Forelimb muscle (tissue), 1 donor: ENCODE results near the gene PHF21B. TPM values are rescaled to one million over a fixed set of nuclear protein-coding genes. Genes with fewer than 3 reads are reported as not detected.
"Not testable (repeated sequence)": the region's sequence is repeated elsewhere in the genome, so short reads cannot be mapped to it uniquely, and the experiment has no call there.

Experiments
- DNase-seq: peaks from one replicate; pipeline ENCODE4 v3.0.0-alpha.2; 2013; ENCODE audit warnings: low read depth
- polyA plus RNA-seq: library from polyadenylated mRNA; unstranded; fragments of 120-200 nt; gene quantifications from one replicate; pipeline ENCODE4 v1.2.1, GENCODE V29; 2013; ENCODE audit not compliant: insufficient read length

Gene PHF21B
- polyA plus RNA-seq, 1 donor, result 0.57 TPM

DNA sequence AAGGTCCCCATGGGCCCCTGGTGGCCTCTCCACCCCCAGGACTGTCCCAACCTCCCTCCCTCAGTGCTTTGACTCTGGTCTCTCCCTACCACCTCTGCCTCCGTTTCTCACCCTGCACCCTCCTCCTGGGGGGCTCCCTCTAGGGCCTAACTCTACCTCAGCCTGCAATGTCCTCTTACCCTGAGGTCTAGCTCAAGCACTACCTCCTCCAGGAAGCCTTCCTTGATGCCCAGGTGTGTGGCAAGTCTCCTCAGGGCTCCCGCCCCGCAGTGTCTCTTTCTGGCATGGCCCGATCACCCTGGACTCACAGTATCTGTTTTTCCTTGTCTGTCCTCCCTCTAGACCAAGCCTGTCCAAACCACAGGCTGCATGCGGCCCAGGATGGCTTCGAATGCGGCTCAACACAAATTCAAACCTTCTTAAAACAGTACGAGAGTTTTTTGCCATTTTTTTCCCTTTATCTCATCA is 90.8 kb downstream of the PHF21B start:
- no peak for DNase-seq

DNA sequence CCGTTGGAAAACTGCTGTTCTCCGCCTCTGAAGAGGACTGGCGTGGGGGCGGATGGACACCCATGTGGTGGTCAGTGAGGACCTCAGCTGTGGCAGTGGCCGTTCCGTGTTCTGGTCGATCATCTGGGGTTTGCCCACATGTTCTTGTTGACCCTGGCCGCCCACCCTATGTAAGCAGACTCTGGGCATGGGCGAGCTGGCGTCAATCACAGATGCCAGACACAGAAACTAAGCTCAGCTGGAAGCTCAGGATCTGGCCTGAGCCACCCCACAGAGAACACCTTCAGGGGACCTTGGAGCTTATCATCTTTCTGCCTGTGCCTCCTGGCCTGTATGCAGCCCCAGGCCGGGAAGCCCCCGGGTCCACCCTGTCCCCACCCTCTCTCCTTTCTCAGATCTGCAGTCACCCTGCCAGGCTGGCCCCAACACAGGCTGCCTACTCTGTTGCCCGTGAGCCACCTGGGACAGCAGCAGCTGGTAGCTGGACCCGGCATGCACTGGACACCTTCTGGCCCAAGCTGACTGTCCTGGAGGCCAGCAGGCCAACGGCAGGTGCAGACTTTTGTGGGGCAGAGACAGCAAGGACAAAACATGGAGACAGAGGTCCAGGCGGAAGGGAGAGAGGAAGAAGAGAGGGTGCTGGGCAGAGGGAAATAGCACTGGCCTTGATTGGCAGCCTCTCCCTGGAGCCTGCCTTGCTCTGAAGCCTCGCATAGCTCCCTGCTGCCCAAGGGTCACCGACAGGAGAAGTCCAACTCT is 91.5 kb downstream of the PHF21B start:
- DNase-seq, result no peak

GRCh38 chr22:44917372-44918165 is 92.2 kb downstream of the PHF21B start:
- DNase-seq, result no peak

DNA sequence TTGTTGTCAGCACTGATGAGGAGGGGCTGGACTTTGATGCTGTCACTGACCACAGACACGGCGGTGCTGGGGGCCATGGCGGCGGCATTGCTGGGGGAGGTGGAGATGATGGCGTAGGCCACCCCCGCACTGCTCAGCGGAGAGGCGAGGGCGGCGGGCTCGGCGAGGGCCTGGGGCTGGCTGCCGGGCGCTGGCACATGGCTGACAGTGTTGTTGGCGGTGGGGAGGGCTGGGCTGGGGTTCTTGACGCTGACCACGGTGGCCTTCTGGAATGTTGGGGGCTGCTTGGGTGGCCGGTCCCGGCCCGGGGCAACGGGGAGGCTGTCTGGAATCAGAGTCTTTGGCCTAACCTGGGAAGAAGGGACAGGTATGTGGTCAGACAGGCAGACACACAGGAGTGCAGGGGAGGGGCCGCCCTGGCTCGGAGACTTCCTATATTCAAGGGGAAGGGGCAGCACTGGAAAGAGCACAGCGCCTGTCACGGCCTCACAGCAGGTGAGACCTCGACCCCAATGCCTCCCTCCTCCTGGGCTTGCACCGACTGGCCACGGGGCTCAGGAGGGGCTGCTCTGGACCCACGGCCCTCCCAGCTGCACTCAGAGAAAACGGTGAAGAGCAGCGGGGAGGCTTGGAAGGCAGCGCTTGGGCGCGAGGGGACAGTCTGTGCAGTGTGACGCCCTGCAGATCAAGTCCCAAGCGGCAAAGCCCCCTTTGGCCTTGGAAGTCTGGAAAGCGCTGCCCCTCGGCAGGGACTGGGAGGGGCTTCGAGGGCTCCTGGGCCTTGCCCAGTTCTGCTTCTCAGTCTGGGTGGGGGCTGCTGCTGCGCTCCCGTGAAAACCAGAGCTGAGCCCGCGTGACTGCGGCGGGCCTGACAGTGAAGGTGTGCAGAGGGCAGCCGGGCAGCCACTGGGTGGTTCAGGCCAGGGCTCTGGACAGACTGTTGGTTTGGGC is 93.2 kb downstream of the PHF21B start:
- no peak for DNase-seq

- DNase-seq, result no peak
Observed at GRCh38 chr22:44915441-44915840, 94.4 kb downstream of the PHF21B start.

- DNase-seq, result no peak
Observed at GRCh38 chr22:44914026-44914721, 95.6 kb downstream of the PHF21B start.

- DNase-seq, result no peak
Observed at GRCh38 chr22:44913198-44913983, 96.4 kb downstream of the PHF21B start.

GRCh38 chr22:44909241-44909640 is 100.6 kb downstream of the PHF21B start:
- DNase-seq, result no peak

DNA sequence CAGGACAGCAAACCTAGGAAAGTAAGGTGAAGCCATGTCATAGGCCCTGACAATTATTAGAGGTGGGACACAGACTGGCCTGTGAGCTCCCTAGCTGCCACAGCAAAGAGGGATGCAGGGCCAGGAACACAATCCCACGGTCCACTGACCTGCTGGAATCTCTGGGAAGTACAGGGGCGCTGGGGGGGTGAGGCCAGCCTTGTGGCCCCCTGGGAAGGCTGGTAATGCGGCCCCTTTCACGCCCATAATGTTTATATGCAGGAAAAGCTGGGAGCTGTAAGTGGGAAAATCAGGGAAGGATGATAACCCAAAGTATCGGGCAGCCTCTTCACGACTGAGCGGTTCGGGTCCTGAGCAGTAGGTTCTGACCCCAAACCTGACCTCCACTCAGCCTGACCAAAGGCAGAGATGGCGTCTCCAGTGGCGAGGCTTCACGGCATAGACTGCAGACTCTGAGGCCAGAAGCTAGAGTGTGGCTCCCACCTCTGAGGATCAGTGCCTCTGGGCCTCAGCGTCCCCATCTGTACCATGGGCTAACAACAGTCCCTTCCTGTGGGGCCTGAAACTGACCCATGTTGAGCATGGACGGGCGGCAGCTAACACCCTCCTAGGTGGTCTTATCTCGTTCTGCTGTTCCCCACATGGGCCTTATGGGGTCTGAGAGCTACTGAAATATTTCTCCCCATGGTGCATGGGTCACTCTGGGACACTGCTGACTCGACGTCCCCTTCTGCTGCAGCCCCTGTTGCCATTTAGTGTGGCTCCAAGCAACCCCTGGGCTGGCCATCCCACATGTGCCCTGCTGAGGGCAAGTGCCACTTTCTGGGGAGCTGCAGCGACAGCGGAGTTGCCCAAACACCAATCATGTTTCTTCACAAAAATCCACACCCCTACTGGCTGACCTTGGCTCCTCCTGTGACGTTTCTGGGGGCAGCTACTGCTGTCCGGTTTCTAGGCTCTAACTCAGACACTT is 101.8 kb downstream of the PHF21B start:
- no peak for DNase-seq

DNA sequence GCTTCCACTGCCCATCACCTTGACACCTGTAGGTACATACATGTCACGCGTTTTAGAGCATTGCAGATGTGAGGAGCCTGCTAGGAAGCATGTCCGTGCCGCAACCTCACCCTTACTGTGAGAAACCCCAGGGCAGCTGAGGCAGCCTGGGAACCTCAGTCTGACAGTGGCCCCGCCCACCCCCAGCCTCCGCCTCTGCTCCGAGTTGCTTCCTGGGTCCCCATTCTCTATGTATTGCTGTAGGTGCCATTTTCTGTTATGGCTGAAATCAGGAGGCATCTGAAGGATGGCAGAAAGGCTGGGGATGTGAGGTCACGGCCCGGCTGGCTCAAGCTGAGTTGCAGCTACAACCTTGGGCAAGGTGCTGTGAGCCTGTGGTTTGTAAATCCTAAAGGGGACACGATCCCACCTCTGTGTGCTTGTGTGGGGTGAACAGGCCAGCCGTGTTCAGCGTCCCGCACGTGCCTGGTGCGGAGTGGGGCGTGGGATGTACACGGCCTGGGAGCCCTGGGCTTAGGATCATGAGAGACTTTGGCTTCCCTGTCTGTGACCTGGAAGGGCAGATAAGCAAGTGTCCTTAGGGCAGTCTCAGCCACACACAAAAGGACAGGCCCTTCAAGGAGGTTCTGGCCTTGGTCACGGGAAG is 102.7 kb downstream of the PHF21B start:
- DNase-seq, result no peak

DNA sequence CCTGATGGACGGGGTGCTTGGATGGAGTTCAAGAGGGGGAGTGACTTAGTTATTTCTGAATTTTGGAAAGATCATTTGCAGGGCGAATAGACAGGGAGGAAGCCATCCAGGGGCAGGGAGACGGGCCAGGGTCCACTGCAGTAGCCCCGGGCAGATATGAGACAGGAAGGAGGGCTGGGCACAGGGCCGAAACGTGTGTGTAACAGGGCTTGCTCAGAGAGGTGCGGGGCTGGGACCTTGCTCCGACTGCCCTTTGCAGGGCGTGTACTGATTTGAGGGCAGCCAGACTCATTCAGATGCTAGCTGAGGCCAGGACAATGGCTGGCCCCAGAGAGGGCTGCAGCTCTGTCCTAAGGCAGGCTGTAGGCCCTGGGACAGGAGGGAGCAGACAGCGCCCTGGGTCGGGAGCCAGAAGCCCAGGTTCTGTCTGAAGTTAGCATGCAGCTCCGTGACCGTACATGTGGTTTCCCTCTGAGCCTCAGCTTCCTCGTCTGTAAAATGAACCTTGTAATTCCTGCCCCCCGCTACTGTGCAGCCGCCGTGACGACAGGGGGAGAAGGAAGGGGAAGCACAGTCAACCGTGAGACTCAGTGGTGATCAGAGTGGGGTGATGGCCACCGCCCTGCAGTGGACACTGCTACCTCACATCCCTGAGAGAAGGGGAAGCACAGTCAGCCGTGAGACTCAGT is 103.4 kb downstream of the PHF21B start:
- DNase-seq, result no peak

GRCh38 chr22:44904492-44905152 is 105.2 kb downstream of the PHF21B start:
- not testable (repeated sequence) for DNase-seq

GRCh38 chr22:44903164-44903563 is 106.6 kb downstream of the PHF21B start:
- not testable (repeated sequence) for DNase-seq

DNA sequence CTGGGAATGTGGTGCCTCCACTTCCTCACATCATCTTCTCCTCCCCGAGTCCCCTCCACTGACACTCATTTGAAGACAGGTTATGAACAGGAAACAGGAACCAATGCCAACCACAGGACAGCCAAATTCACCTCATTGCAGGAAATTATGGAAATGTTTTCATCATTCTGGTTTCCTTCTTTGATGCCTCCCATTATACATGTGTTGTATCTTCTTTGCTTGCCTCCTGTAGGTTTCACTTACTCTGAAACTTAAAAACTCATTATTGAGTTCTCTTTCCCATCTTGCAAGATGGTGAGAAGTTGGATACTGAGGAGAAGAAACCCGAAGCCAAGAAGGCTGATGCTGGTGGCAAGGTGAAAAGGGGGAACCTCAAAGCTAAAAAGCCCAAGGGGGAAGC is 108.5 kb downstream of the PHF21B start:
- no peak for DNase-seq

DNA sequence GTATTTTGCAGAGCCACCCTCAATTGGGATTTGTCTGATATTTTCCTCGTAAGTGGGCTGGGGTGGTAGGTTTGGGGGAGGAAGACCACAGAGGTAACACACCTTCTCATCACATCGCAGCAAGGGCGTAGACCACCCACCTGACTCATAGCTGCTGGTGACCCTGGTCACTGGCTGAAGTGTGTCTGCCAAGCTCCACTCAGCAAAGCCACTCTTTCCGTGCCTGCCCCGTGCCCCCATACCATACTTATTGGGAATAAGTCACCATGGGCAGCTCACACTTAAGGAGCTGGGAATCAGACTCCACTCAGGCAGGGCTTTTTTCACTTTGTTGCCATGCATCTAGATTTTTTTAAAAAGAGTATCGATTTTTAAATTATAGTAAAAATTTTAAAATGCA is 111.6 kb downstream of the PHF21B start:
- no peak for DNase-seq

- DNase-seq, result no peak
Observed at GRCh38 chr22:44895296-44896055, 114.3 kb downstream of the PHF21B start.

DNA sequence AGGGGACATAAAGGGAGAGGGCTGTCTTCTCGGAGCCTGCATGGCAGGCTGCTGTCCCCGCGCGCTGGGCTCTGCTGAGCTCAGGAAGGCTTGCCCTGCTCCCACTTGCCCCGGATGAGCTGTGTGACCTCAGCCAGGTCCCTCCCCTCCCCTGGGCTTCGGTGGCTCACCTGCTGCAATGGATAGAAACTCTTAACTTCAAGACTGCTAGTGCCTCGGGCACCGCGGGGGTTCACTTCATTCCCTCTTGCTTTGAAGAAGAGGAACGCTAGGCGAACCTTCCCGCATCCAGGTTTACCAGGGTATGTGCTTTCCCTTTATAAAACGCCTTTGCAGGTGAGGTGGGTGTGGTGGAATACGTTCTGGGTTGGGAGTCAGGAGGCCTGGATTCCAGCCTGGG is 115.0 kb downstream of the PHF21B start:
- no peak for DNase-seq
